Gastroesophageal sphincter (tissue), 3 donors: Measurements from ENCODE around the gene C10orf105.

Experiments used
- CTCF ChIP-seq, 4 experiments: fragments of 200-600 bp in 2 of 4; fragments of 450-650 bp in 2 of 4; sonication (generic) in 1 of 4; IDR thresholded peaks; one replicate each; pipeline ENCODE4 v1.5.1; 2017 to 2019; ENCODE audit warnings: antibody characterized with exemption in 4 of 4, mild to moderate bottlenecking in 2 of 4, moderate library complexity in 2 of 4
- EP300 ChIP-seq: sonication (generic); formaldehyde crosslinking; IDR thresholded peaks from one replicate; pipeline ENCODE4 v1.6.1; 2017; ENCODE audit warnings: antibody characterized with exemption, mild to moderate bottlenecking
- POLR2A ChIP-seq, 2 donors: fragments of 450-650 bp; IDR thresholded peaks; one replicate each; pipeline ENCODE4 v1.6.1; 2017; ENCODE audit warnings: antibody characterized with exemption in 2 of 2, mild to moderate bottlenecking in 2 of 2, moderate library complexity in 1 of 2
- POLR2AphosphoS5 ChIP-seq: sonication (generic); formaldehyde crosslinking; IDR thresholded peaks from one replicate; pipeline ENCODE4 v1.6.1; 2017; ENCODE audit warnings: antibody characterized with exemption

- TF ChIP-seq POLR2AphosphoS5 (no peak), POLR2A (IDR thresholded peaks at IDR 0.05) (no peak), CTCF (IDR thresholded peaks at IDR 0.05) (no peak), EP300 (no peak)
Observed at GRCh38 chr10:71675295-71675970, 44.1 kb downstream of the C10orf105 start.
